GM18517 (cell line): ENCODE measurements around the gene PLEKHA6.

ENCODE experiments used
- ATAC-seq: cut with Tn5 transposase; IDR thresholded peaks from one replicate; pipeline ENCODE4 v1.9.1; 2021; ENCODE audit warnings: mild to moderate bottlenecking, moderate library complexity; ENCODE audit not compliant: unreplicated experiment

The PLEKHA6 gene

GRCh38 chr1:204287466-204287891 lies 72.2 kb downstream of the PLEKHA6 start:
- no peak for ATAC-seq

- ATAC-seq: no peak
These were observed 72.8 kb downstream of the PLEKHA6 start for GRCh38 chr1:204286831-204287421.

- ATAC-seq: no peak
These were observed 73.4 kb downstream of the PLEKHA6 start for GRCh38 chr1:204286315-204286714.

- no peak for ATAC-seq
These were observed 74.1 kb downstream of the PLEKHA6 start for GRCh38 chr1:204285436-204286305.

GRCh38 chr1:204284929-204285328 lies 74.8 kb downstream of the PLEKHA6 start:
- no peak for ATAC-seq

- no peak for ATAC-seq
These were observed 75.7 kb downstream of the PLEKHA6 start for GRCh38 chr1:204283711-204284651.

GRCh38 chr1:204282761-204283221 lies 76.9 kb downstream of the PLEKHA6 start:
- no peak for ATAC-seq

- ATAC-seq: no peak
These were observed 79.4 kb downstream of the PLEKHA6 start for GRCh38 chr1:204280099-204280961.

GRCh38 chr1:204278958-204279357 lies 80.8 kb downstream of the PLEKHA6 start:
- no peak for ATAC-seq

GRCh38 chr1:204278251-204278650 lies 81.5 kb downstream of the PLEKHA6 start:
- ATAC-seq: no peak

- no peak for ATAC-seq
These were observed 82.0 kb downstream of the PLEKHA6 start for GRCh38 chr1:204277563-204278219.

GRCh38 chr1:204275695-204276370 lies 83.9 kb downstream of the PLEKHA6 start:
- ATAC-seq: no peak

- ATAC-seq: no peak
These were observed 85.3 kb downstream of the PLEKHA6 start for GRCh38 chr1:204274446-204274845.

- no peak for ATAC-seq
These were observed 87.2 kb downstream of the PLEKHA6 start for GRCh38 chr1:204272505-204272904.

GRCh38 chr1:204271970-204272369 lies 87.8 kb downstream of the PLEKHA6 start:
- no peak for ATAC-seq

GRCh38 chr1:204268101-204268500 lies 91.6 kb downstream of the PLEKHA6 start:
- no peak for ATAC-seq

- no peak for ATAC-seq
These were observed 92.5 kb downstream of the PLEKHA6 start for GRCh38 chr1:204267191-204267601.

- ATAC-seq: no peak
These were observed 93.2 kb downstream of the PLEKHA6 start for GRCh38 chr1:204266504-204267034.

GRCh38 chr1:204265665-204266064 lies 94.1 kb downstream of the PLEKHA6 start:
- no peak for ATAC-seq
